ENCODE results near the gene DNAH2.

DNA sequence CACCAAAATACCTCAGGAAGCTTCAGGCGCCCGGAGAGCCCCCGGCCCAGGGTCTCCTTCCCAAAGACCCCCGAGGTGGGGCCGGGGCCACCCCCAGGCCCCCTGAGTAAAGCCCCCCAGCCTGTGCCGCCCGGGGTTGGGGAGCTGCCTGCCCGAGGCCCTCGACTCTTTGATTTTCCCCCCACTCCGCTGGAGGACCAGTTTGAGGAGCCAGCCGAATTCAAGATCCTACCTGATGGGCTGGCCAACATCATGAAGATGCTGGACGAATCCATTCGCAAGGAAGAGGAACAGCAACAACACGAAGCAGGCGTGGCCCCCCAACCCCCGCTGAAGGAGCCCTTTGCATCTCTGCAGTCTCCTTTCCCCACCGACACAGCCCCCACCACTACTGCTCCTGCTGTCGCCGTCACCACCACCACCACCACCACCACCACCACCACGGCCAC, 130.6 kb downstream of the DNAH2 start:
- TF ChIP-seq, protein P1, sequence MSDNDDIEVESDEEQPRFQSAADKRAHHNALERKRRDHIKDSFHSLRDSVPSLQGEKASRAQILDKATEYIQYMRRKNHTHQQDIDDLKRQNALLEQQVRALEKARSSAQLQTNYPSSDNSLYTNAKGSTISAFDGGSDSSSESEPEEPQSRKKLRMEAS (IDR thresholded peaks at IDR 0.05; ENCODE audit: insufficient read depth, insufficient read length): no peak
- TF ChIP-seq, protein P2, sequence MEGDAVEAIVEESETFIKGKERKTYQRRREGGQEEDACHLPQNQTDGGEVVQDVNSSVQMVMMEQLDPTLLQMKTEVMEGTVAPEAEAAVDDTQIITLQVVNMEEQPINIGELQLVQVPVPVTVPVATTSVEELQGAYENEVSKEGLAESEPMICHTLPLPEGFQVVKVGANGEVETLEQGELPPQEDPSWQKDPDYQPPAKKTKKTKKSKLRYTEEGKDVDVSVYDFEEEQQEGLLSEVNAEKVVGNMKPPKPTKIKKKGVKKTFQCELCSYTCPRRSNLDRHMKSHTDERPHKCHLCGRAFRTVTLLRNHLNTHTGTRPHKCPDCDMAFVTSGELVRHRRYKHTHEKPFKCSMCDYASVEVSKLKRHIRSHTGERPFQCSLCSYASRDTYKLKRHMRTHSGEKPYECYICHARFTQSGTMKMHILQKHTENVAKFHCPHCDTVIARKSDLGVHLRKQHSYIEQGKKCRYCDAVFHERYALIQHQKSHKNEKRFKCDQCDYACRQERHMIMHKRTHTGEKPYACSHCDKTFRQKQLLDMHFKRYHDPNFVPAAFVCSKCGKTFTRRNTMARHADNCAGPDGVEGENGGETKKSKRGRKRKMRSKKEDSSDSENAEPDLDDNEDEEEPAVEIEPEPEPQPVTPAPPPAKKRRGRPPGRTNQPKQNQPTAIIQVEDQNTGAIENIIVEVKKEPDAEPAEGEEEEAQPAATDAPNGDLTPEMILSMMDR (IDR thresholded peaks at IDR 0.05; ENCODE audit: extremely low read depth in 1 of 2, insufficient read depth in 1 of 2, low read depth in 1 of 2, low read length in 2 of 2): no peak
- TF ChIP-seq EZH2 (IDR thresholded peaks at IDR 0.05; ENCODE audit: borderline replicate concordance, low read depth, low read length, severe bottlenecking): no peak
